Smooth muscle cell of the coronary artery (primary cell): Measurements from ENCODE around the gene KRT3. TPM values are rescaled to one million over a fixed set of nuclear protein-coding genes. Genes with fewer than 3 reads are reported as not detected.

Experiments used
- total RNA-seq: library from RNA; depleted of rRNA; stranded (reverse); fragments of >200 nt; gene quantifications from 2 replicates; pipeline ENCODE4 v1.2.3, GENCODE V29; 2014; ENCODE audit warnings: low replicate concordance

The KRT3 gene
- not detected in 2 replicates for total RNA-seq

DNA sequence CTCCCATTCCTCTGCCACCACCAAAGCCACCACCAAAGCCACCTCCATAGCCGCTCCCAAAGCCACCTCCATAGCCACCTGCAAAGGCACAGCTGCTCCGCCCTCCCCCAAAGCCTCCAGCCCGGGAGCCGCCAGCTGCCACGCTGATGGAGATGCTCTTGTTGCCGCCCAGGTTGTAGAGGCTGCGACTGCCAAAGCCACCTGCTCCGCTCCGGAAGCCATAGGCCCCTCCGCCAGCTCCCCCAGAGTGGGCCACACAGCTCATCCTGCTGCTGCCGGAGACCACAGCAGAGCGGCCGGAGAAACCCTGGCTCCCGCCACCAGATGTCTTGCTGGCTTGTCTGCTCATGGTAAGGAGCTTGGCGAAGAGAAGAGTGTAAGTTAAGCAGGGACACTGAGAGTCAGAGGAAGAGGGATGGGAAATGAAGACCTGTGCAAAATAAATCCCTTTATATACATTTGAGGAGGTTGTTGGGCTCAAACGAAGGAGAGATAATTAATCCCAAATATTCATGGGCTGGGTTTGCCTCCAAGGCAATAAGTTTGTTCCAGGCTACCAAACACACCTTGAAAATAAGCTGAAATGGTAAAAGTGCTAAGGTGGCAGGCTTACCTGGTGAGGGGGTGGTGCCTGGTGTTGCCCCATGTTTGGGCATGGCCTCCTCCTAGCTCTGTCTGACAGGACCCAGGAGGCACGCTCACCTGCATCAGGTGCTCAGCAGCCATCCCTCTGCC, at the start of gene KRT3:
KRT3 (minus strand) TSS at position 424 of the 735 bp plus-strand sequence; CDS start at position 349, 75 bp downstream.

DNA sequence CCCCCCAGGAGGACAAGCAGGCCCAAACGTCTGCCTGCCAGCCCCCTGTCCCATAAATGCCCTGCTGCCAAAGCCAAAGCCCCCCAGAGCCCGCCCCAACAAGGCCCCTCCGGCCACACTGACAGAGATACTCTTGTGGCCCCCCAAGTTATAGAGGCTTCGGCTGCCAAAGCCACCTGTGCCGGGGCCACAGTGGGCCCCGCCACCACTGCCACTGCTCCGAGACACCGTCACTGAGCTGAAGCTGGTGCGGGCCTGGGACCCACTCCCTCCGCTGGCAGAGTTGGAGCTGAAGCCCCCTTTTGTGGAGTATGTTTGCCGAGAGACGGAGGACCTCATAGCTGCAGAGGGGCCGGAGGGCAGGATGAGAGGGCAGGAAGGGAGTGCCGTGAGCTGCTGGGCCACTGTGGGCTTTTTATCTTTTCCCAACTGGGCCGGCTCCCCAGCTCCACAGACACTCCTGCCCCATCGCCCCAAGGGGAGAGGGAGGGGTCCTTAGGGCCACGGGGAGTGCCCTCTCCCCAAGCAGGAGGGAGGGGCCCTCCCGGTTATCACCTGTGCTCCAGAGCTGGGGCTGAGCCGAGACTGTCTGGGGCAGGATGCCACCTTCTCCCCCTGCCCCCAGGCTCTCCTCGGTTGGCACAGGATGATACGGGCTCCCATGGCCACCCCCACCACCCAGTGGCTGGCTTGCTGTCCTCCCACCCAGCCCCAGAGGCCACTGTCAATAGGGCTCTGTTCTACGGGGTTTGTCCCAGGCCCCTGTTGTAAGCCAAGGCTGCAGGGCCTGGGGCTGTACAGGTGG, 38.2 kb upstream of the KRT3 start, which contains the start of gene KRT79:
KRT79 (minus strand) TSS at position 390 of the 805 bp plus-strand sequence; CDS start at position 339, 51 bp downstream.

DNA sequence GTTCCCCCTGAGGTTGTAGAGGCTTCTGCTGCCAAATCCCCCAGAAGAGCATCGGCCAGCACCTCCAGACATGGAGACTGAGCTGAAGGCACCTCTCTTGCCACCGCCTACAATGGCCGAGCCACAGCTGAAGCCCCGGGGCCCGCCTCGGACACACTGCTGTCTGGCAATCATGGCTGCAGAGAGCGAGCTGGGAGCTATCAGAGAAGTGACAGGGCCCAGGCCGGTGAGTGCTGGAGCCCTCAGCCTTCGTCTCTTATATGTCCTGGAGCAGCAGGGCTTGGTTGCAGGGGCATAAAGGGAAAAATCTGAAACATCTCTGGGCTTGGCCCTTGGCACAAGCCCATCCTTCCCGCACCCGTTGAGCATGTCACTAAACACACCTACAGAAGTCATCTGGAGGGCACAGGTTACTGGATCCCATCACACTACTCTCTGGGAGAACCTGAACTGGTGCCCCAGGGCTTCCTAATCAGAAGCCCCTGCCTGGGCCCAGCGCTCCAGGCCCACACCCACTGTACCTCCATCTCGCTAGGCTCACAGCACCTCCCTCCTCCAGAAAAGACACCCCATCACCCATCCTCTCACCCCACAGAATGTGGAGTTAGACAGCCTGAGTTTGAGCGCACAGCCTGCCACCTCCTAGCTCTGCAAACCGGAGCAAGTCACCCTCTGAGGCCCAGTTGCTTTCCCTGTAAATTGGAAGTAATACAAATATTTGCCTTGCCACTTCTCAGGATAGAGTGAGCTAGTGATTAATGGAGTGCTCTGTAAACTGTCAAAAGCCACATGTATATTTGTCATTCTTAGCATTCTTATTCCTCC, 18.2 kb upstream of the KRT3 start, which contains the start of gene KRT4:
KRT4 (minus strand) TSS at position 232 of the 825 bp plus-strand sequence; CDS start at position 174, 58 bp downstream.

DNA sequence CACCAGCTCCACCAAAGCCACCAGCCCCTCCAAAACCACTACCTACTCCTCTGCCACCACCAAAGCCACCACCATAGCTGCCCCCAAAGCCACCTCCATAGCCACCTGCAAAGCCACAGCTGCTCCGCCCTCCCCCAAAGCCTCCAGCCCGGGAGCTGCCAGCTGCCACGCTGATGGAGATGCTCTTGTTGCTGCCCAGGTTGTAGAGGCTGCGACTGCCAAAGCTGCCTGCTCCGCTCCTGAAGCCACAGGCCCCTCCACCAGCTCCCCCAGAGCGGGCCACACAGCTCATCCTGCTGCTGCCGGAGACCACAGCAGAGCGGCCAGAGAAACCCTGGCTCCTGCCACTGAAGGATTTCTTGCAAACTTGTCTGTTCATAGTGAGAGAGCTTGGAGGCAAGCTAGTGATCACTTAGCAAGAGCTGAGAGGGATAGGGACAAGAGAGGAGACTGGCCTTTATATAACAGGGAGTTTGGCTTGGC, 19.0 kb downstream of the KRT3 start, which contains the start of gene KRT76:
KRT76 (minus strand) TSS at position 433 of the 483 bp plus-strand sequence; CDS start at position 379, 54 bp downstream.

Other genes starting within 250 kb of the KRT3 start
- not detected in 2 replicates for gene KRT71, start 243.0 kb downstream of the KRT3 start, total RNA-seq
- not detected in 2 replicates for gene KRT74, start 222.3 kb downstream of the KRT3 start, total RNA-seq
- not detected in 2 replicates for gene KRT72, start 194.7 kb downstream of the KRT3 start, total RNA-seq
- gene KRT73, start 177.6 kb downstream of the KRT3 start, total RNA-seq: not detected in 2 replicates
- gene KRT2, start 143.9 kb downstream of the KRT3 start, total RNA-seq: not detected in 2 replicates
- gene KRT1, start 115.7 kb downstream of the KRT3 start, total RNA-seq: not detected in 2 replicates
- not detected in 2 replicates for gene KRT77, start 92.6 kb downstream of the KRT3 start, total RNA-seq
- not detected in 2 replicates for gene KRT76, start 18.8 kb downstream of the KRT3 start, total RNA-seq
- not detected in 2 replicates for gene KRT4, start 18.0 kb upstream of the KRT3 start, total RNA-seq
- not detected in 2 replicates for gene KRT79, start 38.2 kb upstream of the KRT3 start, total RNA-seq
- not detected in 2 replicates for gene KRT78, start 52.9 kb upstream of the KRT3 start, total RNA-seq
- gene KRT8, start 109.0 kb upstream of the KRT3 start, total RNA-seq: 0.70 and 67.9 TPM in 2 replicates
- gene KRT18, start 153.0 kb upstream of the KRT3 start, total RNA-seq: 6.7 and 426 TPM in 2 replicates
- gene EIF4B, start 210.3 kb upstream of the KRT3 start, total RNA-seq: 1,379 and 2,365 TPM in 2 replicates